PC-9 (cell line): ENCODE measurements around the gene TTC32. TPM values are rescaled to one million over a fixed set of nuclear protein-coding genes. Genes with fewer than 3 reads are reported as not detected.
"Not testable (repeated sequence)": the region's sequence is repeated elsewhere in the genome, so short reads cannot be mapped to it uniquely, and the experiment has no call there.

Source experiments
- BruUV-seq: library from RNA; stranded (reverse); fragments of 400-500 nt; replicated peaks from 2 replicates; lab custom pipeline; 2021; lab: Mats Ljungman, UMichigan
- CTCF ChIA-PET: fragments of 300-600 bp; sonication (Branson Sonifier 250); formaldehyde crosslinking; loops from one replicate; lab custom pipeline; 2022; ENCODE audit warnings: antibody characterized with exemption; lab: Charles Lee
- POLR2A ChIA-PET: fragments of 300-600 bp; sonication (Branson Sonifier 250); formaldehyde crosslinking; loops from one replicate; lab custom pipeline; 2022; ENCODE audit warnings: antibody characterized with exemption; ENCODE audit not compliant: unreplicated experiment; lab: Charles Lee
- DNase-seq, 2 experiments: peaks; one replicate each; pipeline versions ENCODE4 v3.0.0 to v3.0.0-alpha.2; 2015 to 2022; ENCODE audit warnings: mixed read lengths in 1 of 2
- H2AFZ ChIP-seq: fragments of 200-600 bp; sonication (generic); 2 replicates; pipeline ENCODE4 v1.8.1; 2017; ENCODE audit warnings: antibody characterized with exemption
- H3F3A ChIP-seq: fragments of 200-600 bp; sonication (generic); 2 replicates; pipeline ENCODE4 v1.8.1; 2017; ENCODE audit warnings: antibody characterized with exemption, mild to moderate bottlenecking, low read depth; ENCODE audit not compliant: insufficient read depth
- H3K27ac ChIP-seq: fragments of 200-600 bp; sonication (generic); 2 replicates; pipeline ENCODE4 v1.6.1; 2016; ENCODE audit warnings: mixed run types
- H3K27me3 ChIP-seq: fragments of 200-600 bp; sonication (generic); 2 replicates; pipeline ENCODE4 v1.6.1; 2016; ENCODE audit warnings: low read depth, mixed run types; ENCODE audit not compliant: insufficient read depth
- H3K36me3 ChIP-seq: fragments of 200-600 bp; sonication (generic); 2 replicates; pipeline ENCODE4 v1.6.1; 2016; ENCODE audit warnings: low read depth, mixed run types
- H3K4me1 ChIP-seq: fragments of 200-600 bp; sonication (generic); replicated peaks from 2 replicates; pipeline ENCODE4 v1.6.1; 2016; ENCODE audit warnings: mixed run types; ENCODE audit not compliant: insufficient read depth
- H3K4me2 ChIP-seq: fragments of 200-600 bp; sonication (generic); 2 replicates; pipeline ENCODE4 v1.6.1; 2017; ENCODE audit warnings: mixed run types
- H3K4me3 ChIP-seq: fragments of 200-600 bp; sonication (generic); 2 replicates; pipeline ENCODE4 v1.6.1; 2016; ENCODE audit warnings: mixed run types
- H3K79me2 ChIP-seq: fragments of 200-600 bp; sonication (generic); 2 replicates; pipeline ENCODE4 v1.6.1; 2017; ENCODE audit warnings: low read depth, mixed run types
- H3K9me2 ChIP-seq: fragments of 200-600 bp; sonication (generic); 2 replicates; pipeline ENCODE4 v1.8.1; 2017; ENCODE audit warnings: mild to moderate bottlenecking; ENCODE audit not compliant: insufficient read depth
- H3K9me3 ChIP-seq: fragments of 200-600 bp; sonication (generic); 2 replicates; pipeline ENCODE4 v1.8.1; 2016; ENCODE audit warnings: low read depth; ENCODE audit not compliant: insufficient read depth
- H4K20me1 ChIP-seq: fragments of 200-600 bp; sonication (generic); 2 replicates; pipeline ENCODE4 v1.8.1; 2017; ENCODE audit not compliant: insufficient read depth
- EZH2 ChIP-seq: fragments of 200-600 bp; sonication (generic); IDR thresholded peaks from 2 replicates; pipeline ENCODE4 v1.8.0; 2017; ENCODE audit warnings: antibody characterized with exemption, low read depth
- intact Hi-C: fragments of 100-400 bp; cut with micrococcal nuclease; formaldehyde crosslinking; loops from one replicate; pipeline ENCODE4 v1.10.0; 2022; ENCODE audit not compliant: unreplicated experiment
- total RNA-seq: library from RNA; stranded (reverse); gene quantifications from 2 replicates; pipeline ENCODE4 v1.2.3, GENCODE V29; 2021
- TF ChIP-seq, protein P1 (sequence below): fragments of 200-600 bp; sonication (generic); conservative IDR thresholded peaks from 2 replicates; pipeline ENCODE4 v1.6.1; 2017; ENCODE audit warnings: mixed run types, antibody characterized with exemption, mild to moderate bottlenecking, moderate library complexity

The TTC32 gene
- total RNA-seq, 1 experiment from 2014 or later = 36.2 TPM

GRCh38 chr2:19933351-19933981, 31.7 kb upstream of the TTC32 start:
- Histone ChIP-seq H3K27ac (peak overlapping the region; percentile 97), H3K4me1 (peaks cover 35% of the 10 kb centered on the region), H3K4me3 (peak overlapping the region; percentile 48), H2AFZ (peak overlapping the region; percentile 89), H3K9me2 (no peaks in the 10 kb centered on the region; the same call in 1 of the 2 replicates), H3K79me2 (no peaks in the 10 kb centered on the region), H3K4me2 (peak overlapping the region; percentile 82), H3K27me3 (no peaks in the 10 kb centered on the region), H3K36me3 (peaks cover 55% of the 10 kb centered on the region), H4K20me1 (no peaks in the 10 kb centered on the region), H3F3A (peaks cover 24% of the 10 kb centered on the region), H3K9me3 (peaks cover 31% of the 10 kb centered on the region)
- no TSS peak for BruUV-seq
- peak; percentile 33 to 95 for DNase-seq
- POLR2A ChIA-PET = interaction anchor here (0.6 to 0.8 kb wide), 4 partner anchors 21 to 663 kb away, joined by 4 to 18 read pairs (median 11); no protein-coding TSS in a partner anchor
- CTCF ChIA-PET = no interaction called here
- intact Hi-C loops = loop anchor here (1.0 to 10.0 kb wide), 3 partner anchors 21 to 129 kb away; no protein-coding TSS in a partner anchor
- TF ChIP-seq, protein P1, sequence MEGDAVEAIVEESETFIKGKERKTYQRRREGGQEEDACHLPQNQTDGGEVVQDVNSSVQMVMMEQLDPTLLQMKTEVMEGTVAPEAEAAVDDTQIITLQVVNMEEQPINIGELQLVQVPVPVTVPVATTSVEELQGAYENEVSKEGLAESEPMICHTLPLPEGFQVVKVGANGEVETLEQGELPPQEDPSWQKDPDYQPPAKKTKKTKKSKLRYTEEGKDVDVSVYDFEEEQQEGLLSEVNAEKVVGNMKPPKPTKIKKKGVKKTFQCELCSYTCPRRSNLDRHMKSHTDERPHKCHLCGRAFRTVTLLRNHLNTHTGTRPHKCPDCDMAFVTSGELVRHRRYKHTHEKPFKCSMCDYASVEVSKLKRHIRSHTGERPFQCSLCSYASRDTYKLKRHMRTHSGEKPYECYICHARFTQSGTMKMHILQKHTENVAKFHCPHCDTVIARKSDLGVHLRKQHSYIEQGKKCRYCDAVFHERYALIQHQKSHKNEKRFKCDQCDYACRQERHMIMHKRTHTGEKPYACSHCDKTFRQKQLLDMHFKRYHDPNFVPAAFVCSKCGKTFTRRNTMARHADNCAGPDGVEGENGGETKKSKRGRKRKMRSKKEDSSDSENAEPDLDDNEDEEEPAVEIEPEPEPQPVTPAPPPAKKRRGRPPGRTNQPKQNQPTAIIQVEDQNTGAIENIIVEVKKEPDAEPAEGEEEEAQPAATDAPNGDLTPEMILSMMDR = 0 out of 2 replicates have a peak, but pooled peaks have one; percentile 13
- no peak for TF ChIP-seq EZH2

GRCh38 chr2:19932928-19933327, 31.1 kb upstream of the TTC32 start:
- Histone ChIP-seq H3K79me2 (no peaks in the 10 kb centered on the region), H3K4me3 (peak overlapping the region; percentile 48), H3F3A (peaks cover 24% of the 10 kb centered on the region), H3K36me3 (peaks cover 60% of the 10 kb centered on the region), H3K9me2 (no peaks in the 10 kb centered on the region; the same call in 1 of the 2 replicates), H3K27ac (peak overlapping the region; percentile 97), H3K4me1 (peaks cover 35% of the 10 kb centered on the region), H4K20me1 (no peaks in the 10 kb centered on the region), H3K27me3 (no peaks in the 10 kb centered on the region), H3K4me2 (peak overlapping the region; percentile 82), H2AFZ (peak overlapping the region; percentile 89; the same call in 1 of the 2 replicates), H3K9me3 (peaks cover 35% of the 10 kb centered on the region)
- TSS peak; percentile 78 for BruUV-seq
- POLR2A ChIA-PET = interaction anchor here (0.7 to 0.8 kb wide), 2 partner anchors 95 to 114 kb away, joined by 5 to 17 read pairs; no protein-coding TSS in a partner anchor
- DNase-seq = no peak
- CTCF ChIA-PET = no interaction called here
- intact Hi-C loops = loop anchor here (1.0 to 10.0 kb wide), 3 partner anchors 20 to 128 kb away; no protein-coding TSS in a partner anchor
- no peak for TF ChIP-seq EZH2
- TF ChIP-seq, protein P1 = peak; percentile 11; the same call in 1 of the 2 replicates

DNA sequence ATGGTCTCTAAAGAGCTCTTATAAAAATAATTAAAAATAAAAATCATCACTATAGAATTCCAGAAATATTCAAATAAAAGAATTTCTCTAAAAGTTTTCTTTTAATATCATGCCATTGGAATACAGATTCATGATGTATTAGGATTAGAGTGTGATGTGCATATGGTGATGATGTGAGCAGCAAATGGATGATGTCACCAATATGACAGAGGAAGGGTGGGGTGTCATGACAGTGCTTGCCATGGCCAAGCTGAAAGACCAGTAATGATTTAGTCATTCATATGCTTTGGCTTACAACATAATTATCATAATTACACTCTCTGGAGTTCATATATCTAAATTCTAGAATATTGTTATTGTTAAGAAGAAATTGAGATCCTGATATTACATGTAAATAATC, 27.4 kb upstream of the TTC32 start:
- intact Hi-C loops = no loop called here
- Histone ChIP-seq H3K36me3 (peaks cover 41% of the 10 kb centered on the region), H3K79me2 (no peaks in the 10 kb centered on the region), H2AFZ (no peak overlapping the region), H3K4me3 (no peak overlapping the region), H3K27me3 (no peaks in the 10 kb centered on the region), H3K4me2 (no peak overlapping the region), H3K9me2 (no peaks in the 10 kb centered on the region), H3F3A (peaks cover 24% of the 10 kb centered on the region), H4K20me1 (no peaks in the 10 kb centered on the region), H3K27ac (no peak overlapping the region), H3K4me1 (peaks cover 30% of the 10 kb centered on the region), H3K9me3 (peaks cover 44% of the 10 kb centered on the region)
- TF ChIP-seq, protein P1 = no peak
- no peak for TF ChIP-seq EZH2
- no TSS peak for BruUV-seq
- POLR2A ChIA-PET = no interaction called here
- no peak for DNase-seq
- CTCF ChIA-PET = no interaction called here

DNA sequence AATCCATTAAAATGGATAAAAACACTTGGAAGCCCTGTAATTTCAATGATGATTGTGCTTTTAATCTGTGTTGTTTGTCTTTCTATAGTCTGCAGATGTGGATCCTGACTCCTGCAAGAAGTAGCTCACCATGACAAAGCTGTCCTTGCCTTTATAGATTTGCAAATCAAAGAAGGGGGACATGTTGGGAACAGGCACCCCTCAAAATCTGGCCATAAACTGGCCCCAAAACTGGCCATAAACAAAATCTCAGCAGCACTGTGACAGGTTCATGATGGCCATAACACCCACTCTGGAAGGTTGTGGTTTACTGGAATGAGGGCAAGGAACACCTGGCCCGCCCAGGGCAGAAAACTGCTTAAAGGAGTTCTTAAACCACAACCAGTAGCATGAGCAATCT, 26.0 kb upstream of the TTC32 start:
- H3K79me2 ChIP-seq, H3K9me2 ChIP-seq, H3K27ac ChIP-seq, H4K20me1 ChIP-seq, BruUV-seq, H3K4me2 ChIP-seq, CTCF ChIA-PET, H2AFZ ChIP-seq, DNase-seq, POLR2A ChIA-PET, intact Hi-C loops, H3K27me3 ChIP-seq, H3K4me3 ChIP-seq: not testable (repeated sequence)
- Histone ChIP-seq H3K9me3 (peaks cover 41% of the 10 kb centered on the region), H3K36me3 (peaks cover 41% of the 10 kb centered on the region), H3F3A (peaks cover 16% of the 10 kb centered on the region), H3K4me1 (peaks cover 17% of the 10 kb centered on the region)

DNA sequence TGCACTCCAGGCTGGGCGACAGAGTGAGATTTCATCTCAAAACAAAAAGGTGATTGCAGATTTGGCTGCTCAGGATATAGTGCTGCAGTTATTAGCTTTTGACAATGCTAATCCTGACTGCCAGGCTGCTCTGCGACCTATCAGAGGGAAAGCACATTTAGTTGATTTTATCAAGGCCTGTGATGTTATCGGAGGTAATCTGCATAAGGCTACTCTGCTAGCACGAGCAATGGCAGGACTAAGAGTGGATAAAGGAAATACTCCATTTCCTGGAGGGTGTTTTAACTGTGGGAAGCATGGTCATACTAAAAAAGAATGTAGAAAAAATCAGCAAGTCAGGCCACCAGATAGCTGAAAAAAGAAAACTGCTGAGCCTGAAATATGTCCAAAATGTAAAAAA, 22.7 kb upstream of the TTC32 start:
- H3K27ac ChIP-seq, intact Hi-C loops, H3K79me2 ChIP-seq, H3K27me3 ChIP-seq, H3K4me2 ChIP-seq, H3K4me1 ChIP-seq, POLR2A ChIA-PET, H3F3A ChIP-seq, H2AFZ ChIP-seq, BruUV-seq, DNase-seq, H4K20me1 ChIP-seq, H3K4me3 ChIP-seq, CTCF ChIA-PET, H3K9me2 ChIP-seq: not testable (repeated sequence)
- H3K9me3 ChIP-seq = peaks cover 26% of the 10 kb centered on the region
- peaks cover 18% of the 10 kb centered on the region for H3K36me3 ChIP-seq
